ENCODE data around the gene YEATS4. TPM values are rescaled to one million over a fixed set of nuclear protein-coding genes. Genes with fewer than 3 reads are reported as not detected.

Gene YEATS4
- total RNA-seq, 3 donors from 2014 or later (not counting 1 experiment from before 2014, with no cell fraction given): 18.2 to 23.9 (median 20.3) TPM

DNA sequence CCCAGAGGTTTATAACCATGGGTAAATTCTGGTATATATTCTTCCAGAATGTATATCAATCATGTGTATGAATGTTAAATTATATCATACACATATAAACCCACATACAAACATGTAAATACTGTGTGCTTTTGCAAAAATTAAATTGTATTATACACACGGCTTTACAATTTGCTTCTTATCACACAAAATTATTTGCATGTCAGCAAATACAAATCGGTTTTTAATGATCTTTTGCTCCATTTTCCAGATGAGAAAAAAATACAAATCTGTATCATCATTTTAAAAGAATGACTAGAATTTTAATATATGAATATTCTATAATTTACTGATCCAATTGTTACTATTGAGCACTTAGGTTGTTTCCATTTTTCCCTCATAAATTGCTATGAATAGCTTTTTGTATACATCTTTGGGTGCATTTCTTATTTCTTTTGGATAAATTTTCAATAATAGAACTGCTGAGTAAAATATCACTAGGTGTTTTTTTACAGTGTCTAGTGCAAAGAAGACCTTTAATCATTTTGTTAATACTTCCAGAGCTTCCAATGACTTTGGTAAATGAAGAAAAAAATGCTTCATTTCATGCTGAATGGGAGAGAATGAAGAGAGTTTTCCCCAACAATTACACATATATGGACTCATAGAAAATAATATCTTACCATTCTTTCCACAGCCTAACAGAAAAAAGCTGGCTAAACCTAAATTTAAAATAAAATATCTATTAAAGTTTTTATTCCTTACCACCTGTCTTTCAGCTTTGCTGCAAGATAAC lies 7.9 kb upstream of the YEATS4 start:
- no peaks in the 10 kb centered on the region for H3K9me3 Mint-ChIP-seq
- no peaks in the 10 kb centered on the region for H3K36me3 Mint-ChIP-seq
- TF ChIP-seq, protein P1, sequence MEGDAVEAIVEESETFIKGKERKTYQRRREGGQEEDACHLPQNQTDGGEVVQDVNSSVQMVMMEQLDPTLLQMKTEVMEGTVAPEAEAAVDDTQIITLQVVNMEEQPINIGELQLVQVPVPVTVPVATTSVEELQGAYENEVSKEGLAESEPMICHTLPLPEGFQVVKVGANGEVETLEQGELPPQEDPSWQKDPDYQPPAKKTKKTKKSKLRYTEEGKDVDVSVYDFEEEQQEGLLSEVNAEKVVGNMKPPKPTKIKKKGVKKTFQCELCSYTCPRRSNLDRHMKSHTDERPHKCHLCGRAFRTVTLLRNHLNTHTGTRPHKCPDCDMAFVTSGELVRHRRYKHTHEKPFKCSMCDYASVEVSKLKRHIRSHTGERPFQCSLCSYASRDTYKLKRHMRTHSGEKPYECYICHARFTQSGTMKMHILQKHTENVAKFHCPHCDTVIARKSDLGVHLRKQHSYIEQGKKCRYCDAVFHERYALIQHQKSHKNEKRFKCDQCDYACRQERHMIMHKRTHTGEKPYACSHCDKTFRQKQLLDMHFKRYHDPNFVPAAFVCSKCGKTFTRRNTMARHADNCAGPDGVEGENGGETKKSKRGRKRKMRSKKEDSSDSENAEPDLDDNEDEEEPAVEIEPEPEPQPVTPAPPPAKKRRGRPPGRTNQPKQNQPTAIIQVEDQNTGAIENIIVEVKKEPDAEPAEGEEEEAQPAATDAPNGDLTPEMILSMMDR (IDR thresholded peaks at IDR 0.05): no peak
- no CpG with 5 or more reads among the region's 2 CpGs for WGBS (ENCODE audit: insufficient coverage)
- no peak overlapping the region for H3K27ac Mint-ChIP-seq
- H3K4me3 Mint-ChIP-seq: no peak overlapping the region
- no peaks in the 10 kb centered on the region for H3K4me1 Mint-ChIP-seq
- intact Hi-C loops (cut with micrococcal nuclease): loop anchor here (10.0 kb wide), 1 partner anchor 57 kb away; no protein-coding TSS in a partner anchor
- no peak for DNase-seq
- no peak overlapping the region for H3K27ac ChIP-seq (ENCODE audit: low read length)
- ATAC-seq: no peak
- no peaks in the 10 kb centered on the region for H3K9me3 ChIP-seq (ENCODE audit: control insufficient read depth, insufficient read depth, low read length)
- no peak overlapping the region for H3K4me3 ChIP-seq (ENCODE audit: low read length)
- H3K4me1 ChIP-seq (ENCODE audit: control insufficient read depth, insufficient read depth, low read length): no peaks in the 10 kb centered on the region
- H3K36me3 ChIP-seq (ENCODE audit: control insufficient read depth, insufficient read depth, low read length): no peaks in the 10 kb centered on the region
- H3K27me3 ChIP-seq (ENCODE audit: control insufficient read depth, insufficient read depth, low read length): no peaks in the 10 kb centered on the region
- peaks cover 0 to 11% of the 10 kb centered on the region in 2 donors for H3K27me3 Mint-ChIP-seq (ENCODE audit: low read depth in 2 of 2)

DNA sequence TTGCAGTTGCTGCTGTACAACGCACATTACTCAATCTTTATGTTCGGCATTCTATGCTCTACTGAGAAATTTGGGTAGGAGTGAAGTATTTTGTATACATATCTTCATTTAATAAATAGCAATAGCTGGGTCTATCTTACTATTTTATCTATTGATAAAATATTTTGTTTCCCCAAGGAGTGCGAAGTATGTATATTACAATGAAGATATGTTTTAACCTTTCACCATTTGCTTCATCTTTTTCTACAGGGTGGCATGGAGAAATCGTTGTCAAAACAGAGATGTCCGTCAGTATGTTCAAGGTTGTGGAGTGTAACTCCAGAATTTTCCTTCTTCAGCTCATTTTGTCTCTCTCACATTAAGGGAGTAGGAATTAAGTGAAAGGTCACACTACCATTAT lies 6.6 kb upstream of the YEATS4 start:
- H3K4me3 Mint-ChIP-seq: no peak overlapping the region
- intact Hi-C loops (cut with micrococcal nuclease): loop anchor here (10.0 kb wide), 1 partner anchor 58 kb away; no protein-coding TSS in a partner anchor
- H3K4me1 ChIP-seq (ENCODE audit: control insufficient read depth, insufficient read depth, low read length): peaks cover 6% of the 10 kb centered on the region
- no peaks in the 10 kb centered on the region for H3K36me3 Mint-ChIP-seq
- peaks cover 5 to 6% of the 10 kb centered on the region in 2 donors for H3K4me1 Mint-ChIP-seq
- ATAC-seq (no peak), DNase-seq (no peak)
- peaks cover 0 to 13% of the 10 kb centered on the region in 2 donors for H3K27me3 Mint-ChIP-seq (ENCODE audit: low read depth in 2 of 2)
- H3K27ac Mint-ChIP-seq: no peak overlapping the region
- no peak overlapping the region for H3K4me3 ChIP-seq (ENCODE audit: low read length)
- no peaks in the 10 kb centered on the region for H3K9me3 Mint-ChIP-seq
- no peaks in the 10 kb centered on the region for H3K9me3 ChIP-seq (ENCODE audit: control insufficient read depth, insufficient read depth, low read length)
- H3K27me3 ChIP-seq (ENCODE audit: control insufficient read depth, insufficient read depth, low read length): no peaks in the 10 kb centered on the region
- H3K27ac ChIP-seq (ENCODE audit: low read length): no peak overlapping the region
- 100% methylated on average over 1 of the region's 5 CpGs for WGBS (ENCODE audit: insufficient coverage)
- TF ChIP-seq, protein P1 (IDR thresholded peaks at IDR 0.05): no peak
- H3K36me3 ChIP-seq (ENCODE audit: control insufficient read depth, insufficient read depth, low read length): no peaks in the 10 kb centered on the region

DNA sequence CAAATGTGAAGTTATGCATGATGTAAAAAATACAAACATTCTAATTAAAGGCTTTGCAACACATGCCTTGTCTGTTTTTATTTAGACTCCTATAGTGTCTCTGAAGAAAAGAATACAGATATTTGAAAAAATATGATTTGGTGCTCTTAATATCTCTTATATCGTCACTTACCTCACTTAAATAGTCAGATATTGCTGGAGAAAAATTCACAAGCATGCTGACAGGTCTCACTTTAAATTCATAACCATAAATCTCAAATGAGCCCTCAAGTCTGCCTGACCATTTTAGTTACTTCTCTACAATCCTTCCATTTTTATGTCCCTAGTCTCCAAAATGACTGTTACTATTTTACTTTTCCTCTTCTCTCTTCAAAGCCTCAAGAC lies 5.4 kb upstream of the YEATS4 start:
- Histone ChIP-seq H3K4me1 (ENCODE audit: control insufficient read depth, insufficient read depth, low read length) (peaks cover 6% of the 10 kb centered on the region), H3K9me3 (ENCODE audit: control insufficient read depth, insufficient read depth, low read length) (no peaks in the 10 kb centered on the region), H3K36me3 (ENCODE audit: control insufficient read depth, insufficient read depth, low read length) (no peaks in the 10 kb centered on the region), H3K27ac (ENCODE audit: low read length) (no peak overlapping the region), H3K27me3 (ENCODE audit: control insufficient read depth, insufficient read depth, low read length) (no peaks in the 10 kb centered on the region), H3K4me3 (ENCODE audit: low read length) (no peak overlapping the region)
- Mint-ChIP-seq H3K4me3 (no peak overlapping the region), H3K27ac (no peak overlapping the region), H3K9me3 (no peaks in the 10 kb centered on the region), H3K27me3 (ENCODE audit: low read depth in 2 of 2) (peaks cover 0 to 13% of the 10 kb centered on the region in 2 donors), H3K36me3 (no peaks in the 10 kb centered on the region), H3K4me1 (peaks cover 10% of the 10 kb centered on the region in 2 donors)
- intact Hi-C loops (cut with micrococcal nuclease): loop anchor here (10.0 kb wide), 1 partner anchor 59 kb away; no protein-coding TSS in a partner anchor
- no peak for ATAC-seq
- DNase-seq: no peak
- 78% methylated on average over 1 of the region's 1 CpG for WGBS (ENCODE audit: insufficient coverage)
- TF ChIP-seq, protein P1 (IDR thresholded peaks at IDR 0.05): no peak

Measured in natural killer cell (primary cell).